HCEC 1CT (cell line): ENCODE measurements around the gene NMBR.
"Not testable (repeated sequence)": the region's sequence is repeated elsewhere in the genome, so short reads cannot be mapped to it uniquely, and the experiment has no call there.

ENCODE experiments used
- DNase-seq: peaks from one replicate; pipeline ENCODE4 v3.0.0-alpha.2; 2017

NMBR gene

DNA sequence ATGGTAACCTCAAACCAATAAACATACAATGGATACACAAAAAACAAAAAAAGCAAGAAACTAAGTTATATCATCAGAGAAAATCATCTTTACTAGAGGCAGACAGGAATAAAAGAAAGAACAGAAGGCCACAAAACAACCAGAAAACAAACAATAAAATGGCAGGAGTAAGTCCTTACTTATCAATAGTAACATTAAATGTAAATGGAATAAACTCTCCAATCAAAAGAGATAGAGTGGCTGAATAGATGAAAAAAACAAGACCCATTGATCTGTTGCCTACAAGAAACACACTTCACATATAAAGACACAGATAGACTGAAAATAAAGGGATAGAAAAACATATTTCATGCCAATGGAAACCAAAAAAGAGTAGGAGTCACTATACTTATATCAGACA lies 95.5 kb downstream of the NMBR start:
- no peak for DNase-seq

DNA sequence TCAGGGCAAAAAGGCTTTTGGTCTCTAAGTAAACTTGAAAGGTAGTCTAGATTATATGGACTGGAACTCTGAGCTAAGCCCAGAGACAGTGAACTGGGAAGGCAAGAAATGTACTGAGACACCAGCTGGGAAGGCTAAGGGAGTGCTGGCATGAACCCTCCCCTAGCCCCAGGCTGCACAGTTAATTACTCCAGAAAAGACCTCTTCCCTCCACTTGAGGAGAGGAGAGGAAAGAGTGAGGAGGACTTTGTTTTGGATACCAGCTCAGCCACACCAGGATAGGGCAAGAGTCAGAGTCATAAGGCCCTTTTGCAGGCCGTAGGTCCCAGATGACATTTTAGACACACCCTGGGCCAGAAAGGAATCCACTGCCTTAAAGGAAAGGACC lies 98.3 kb downstream of the NMBR start:
- no peak for DNase-seq

DNA sequence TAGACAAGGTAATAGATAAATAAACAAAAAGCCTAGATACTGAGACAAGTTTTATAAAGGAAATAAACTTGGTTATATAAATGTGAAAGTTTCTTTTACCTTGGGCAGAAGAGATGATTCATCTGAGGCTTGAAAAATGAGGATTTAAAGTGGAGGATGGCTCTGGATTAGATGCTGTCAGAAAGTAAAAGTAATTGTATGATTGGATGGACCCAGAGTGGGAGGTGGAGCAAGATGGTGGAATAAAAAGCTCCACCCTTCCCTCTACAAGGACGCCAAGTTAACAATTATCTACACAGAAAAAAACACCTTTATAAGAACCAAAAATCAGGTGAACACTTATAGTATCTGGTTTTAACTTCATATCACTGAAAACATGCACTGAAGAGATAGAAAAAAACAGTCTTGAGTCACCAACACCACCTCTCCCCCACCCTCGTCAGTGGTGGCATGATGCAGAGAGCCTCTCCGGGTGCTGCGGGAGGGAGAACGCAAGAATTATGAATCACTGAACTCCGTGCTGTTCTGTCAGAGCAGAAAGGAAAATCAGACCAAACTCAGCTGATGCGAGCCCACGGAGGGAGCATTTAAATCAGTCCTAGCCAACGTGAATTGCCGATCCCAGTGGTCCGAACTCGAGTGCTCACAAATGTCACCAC lies 98.9 kb downstream of the NMBR start:
- DNase-seq: no peak

DNA sequence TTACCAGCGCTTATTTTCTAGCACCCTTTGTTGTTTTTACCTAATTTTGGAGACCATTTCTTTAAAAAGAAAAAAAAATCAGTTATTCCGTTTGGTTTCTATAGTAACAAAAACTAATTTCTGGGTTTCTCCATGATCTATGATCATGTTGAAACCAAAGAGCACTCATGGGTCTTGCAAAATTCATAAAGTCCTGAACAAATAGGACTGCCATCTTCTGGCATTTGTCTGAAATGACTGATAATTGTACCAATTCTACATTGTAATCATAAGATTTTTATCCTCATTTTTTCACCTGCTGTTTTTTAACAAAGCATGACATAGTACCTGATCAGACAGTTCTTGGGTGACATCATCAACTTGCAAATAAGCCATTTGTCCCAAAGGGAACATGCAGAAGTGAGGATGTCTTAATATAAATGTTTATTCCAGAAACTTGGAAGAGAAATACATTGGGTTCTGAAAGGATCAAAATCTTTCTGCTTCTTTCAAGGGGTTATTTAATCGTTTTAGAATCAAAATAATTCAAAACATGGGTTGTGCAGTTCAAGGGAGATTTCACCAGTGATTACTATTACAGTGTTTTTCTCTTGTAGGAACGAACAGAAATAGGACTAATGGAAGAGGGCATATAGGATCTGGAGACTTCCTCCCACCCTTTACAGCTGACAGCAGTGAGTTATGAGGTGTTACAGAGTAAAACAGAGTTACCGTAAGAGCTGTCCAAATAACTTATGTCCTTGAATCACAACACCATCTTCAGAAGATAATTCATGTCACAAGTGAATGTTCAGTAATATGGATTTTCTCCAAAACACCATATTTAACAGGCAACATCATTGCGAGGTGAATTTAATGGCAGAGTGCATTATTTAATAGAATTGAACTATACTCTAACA lies 101.3 kb downstream of the NMBR start:
- DNase-seq: peak; percentile 60

DNA sequence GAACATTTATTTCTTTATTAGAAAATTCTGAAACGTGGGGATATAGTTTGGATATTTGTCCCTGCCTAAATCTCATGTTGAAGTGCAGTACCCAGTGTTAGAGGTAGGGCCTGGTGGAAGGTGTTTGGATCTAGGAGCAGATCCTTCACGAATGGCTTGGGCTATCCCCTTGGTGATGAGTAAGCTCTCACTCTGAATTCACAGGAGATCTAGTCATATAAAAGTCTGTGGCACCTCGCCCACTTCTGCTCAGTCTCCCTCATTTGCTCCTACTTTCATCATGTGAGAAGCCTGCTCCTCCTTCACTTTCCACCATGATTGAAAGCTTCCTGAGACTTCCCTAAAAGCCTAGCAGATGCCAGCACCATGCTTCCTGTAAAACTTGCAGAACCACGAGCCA lies 111.0 kb downstream of the NMBR start:
- no peak for DNase-seq

DNA sequence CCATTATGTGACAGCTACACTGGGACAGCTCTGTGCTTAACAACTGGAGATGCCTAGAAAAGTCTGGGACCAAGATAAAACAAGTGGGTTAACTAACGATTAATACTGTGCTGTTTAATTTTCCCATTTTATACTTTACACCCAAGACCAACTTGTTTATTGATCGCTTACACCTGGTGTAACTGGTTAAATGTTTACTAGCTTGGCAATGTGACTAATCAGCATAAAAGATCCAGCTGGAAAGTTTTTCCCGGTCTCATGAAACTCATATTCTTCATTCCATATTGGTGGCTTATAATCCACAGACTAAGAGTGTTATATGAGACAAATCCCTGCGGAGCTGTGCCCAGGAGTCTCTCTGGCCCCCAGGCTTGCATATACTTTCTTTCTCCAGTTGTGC lies 115.9 kb downstream of the NMBR start:
- DNase-seq: no peak

DNA sequence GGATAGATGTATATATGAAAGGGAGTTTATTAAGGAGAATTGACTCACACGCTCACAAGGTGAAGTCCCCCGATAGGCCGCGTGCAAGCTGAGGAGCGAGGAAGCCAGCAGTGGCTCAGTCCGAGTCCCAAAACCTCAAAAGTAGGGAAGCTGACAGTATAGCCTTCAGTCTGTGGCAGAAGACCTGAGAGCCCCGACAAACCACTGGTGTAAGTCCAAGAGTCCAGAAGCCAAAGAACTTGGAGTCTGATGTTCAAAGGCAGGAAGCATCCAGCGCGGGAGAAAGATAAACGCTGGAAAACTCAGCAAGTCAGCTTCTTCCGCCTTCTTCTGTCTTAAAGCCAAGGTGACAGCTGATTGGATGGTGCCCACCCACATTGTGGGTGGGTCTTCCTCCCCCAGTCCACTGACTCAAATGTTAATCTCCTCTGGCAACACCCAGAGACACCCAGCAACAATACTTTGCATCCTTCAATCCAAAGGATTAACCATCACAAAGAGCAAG lies 116.8 kb downstream of the NMBR start:
- DNase-seq: no peak

DNA sequence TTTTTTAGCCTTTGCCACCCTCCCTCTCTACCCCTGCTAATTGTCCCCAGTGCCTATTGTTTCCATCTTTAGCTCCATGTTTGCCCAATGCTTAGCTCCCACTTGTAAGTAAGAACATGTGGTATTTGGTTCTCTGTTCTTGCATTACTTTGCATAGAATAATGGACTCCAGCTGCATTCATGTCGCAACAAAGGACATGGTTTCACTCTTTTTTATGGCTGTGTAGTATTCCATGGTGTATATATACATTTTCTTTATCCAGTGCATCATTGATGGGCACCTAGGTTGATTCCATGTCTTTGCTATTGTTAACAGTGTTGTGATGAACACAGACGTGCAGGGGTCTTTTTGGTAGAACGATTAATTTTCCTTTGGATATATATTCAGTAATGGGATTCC lies 118.4 kb downstream of the NMBR start:
- no peak for DNase-seq

DNA sequence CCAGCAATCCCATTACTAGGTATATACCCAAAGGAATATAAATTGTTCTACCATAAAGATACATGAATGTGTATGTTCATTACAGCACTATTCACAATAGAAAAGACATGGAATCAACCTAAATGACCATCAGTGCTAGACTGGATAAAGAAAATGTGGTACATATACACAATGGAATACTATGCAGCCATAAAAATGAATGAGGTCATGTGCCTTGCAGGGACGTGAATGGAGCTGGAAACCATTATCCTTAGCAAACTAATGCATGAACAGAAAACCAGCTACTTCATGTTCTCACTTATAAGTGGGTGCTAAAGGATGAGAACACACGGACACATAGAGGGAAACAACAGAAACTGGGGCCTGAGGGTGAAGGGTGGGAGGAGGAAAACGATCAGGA lies 119.1 kb downstream of the NMBR start:
- not testable (repeated sequence) for DNase-seq

DNA sequence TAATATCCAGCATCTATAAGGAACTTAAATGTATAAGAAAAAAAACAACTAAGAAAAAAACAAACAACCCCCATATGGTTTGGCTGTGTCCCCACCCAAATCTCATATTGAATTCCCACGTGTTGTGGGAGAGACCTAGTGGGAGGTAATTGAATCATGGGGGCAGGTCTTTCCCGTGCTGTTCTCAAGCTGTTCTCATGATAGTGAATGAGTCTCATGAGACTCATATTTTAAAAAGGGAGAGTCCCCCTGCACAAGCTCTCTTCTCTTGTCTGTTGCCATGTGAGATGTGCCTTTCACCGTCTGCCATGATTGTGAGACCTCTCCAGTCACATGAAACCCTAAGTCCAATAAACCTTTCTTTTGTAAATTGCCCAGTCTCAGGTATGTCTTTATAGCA lies 119.8 kb downstream of the NMBR start:
- no peak for DNase-seq

DNA sequence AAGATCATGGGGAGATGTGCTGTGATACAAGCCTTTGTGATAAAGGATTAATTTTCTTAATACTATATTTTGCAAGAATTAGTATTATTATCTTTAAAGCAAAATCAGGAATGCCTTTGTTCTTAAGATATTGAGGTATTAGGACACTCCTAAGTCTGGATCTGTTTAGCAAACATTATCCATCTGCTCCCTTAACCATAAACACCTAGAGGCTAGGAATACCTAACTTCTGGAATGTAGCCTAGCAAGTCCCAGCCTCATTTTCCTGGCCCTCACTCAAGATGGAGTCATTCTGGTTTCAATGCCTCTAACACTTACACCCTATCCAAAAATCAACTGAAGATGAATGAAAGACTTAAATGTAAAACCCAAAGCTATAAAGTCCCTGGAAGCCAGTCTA lies 120.5 kb downstream of the NMBR start:
- no peak for DNase-seq
